HepG2 (cell line): ENCODE results near the gene FSIP1. TPM values are rescaled to one million over a fixed set of nuclear protein-coding genes. Genes with fewer than 3 reads are reported as not detected.

Source experiments
- ARHGAP35 ChIP-seq: sonication (generic); formaldehyde crosslinking; IDR thresholded peaks from 2 replicates; pipeline ENCODE4 v1.9.0; 2022; ENCODE audit warnings: mild to moderate bottlenecking, inconsistent platforms, moderate library complexity, missing genetic modification reagents, borderline replicate concordance
- ATRX ChIP-seq: sonication (generic); formaldehyde crosslinking; IDR thresholded peaks from 2 replicates; pipeline ENCODE4 v1.4.0; 2020; ENCODE audit warnings: missing genetic modification reagents, borderline replicate concordance
- CSRNP1 ChIP-seq: sonication (generic); formaldehyde crosslinking; IDR thresholded peaks from 2 replicates; pipeline ENCODE4 v1.8.1; 2023; ENCODE audit warnings: mild to moderate bottlenecking, missing genetic modification reagents
- KAT7 ChIP-seq: IDR thresholded peaks from 2 replicates; pipeline ENCODE4 v1.6.1; 2018; ENCODE audit warnings: borderline replicate concordance, missing compliant biosample characterization
- KIAA2018 ChIP-seq: sonication (generic); formaldehyde crosslinking; IDR thresholded peaks from 2 replicates; pipeline ENCODE4 v1.5.0; 2020; ENCODE audit warnings: mild to moderate bottlenecking, missing genetic modification reagents, borderline replicate concordance
- PRDM15 ChIP-seq: sonication (generic); formaldehyde crosslinking; IDR thresholded peaks from 2 replicates; pipeline ENCODE4 v1.4.0; 2020; ENCODE audit warnings: missing genetic modification reagents
- SATB2 ChIP-seq: sonication (generic); formaldehyde crosslinking; IDR thresholded peaks from 2 replicates; pipeline ENCODE4 v1.5.0; 2020; ENCODE audit warnings: missing genetic modification reagents
- SMYD3 ChIP-seq: sonication (generic); formaldehyde crosslinking; IDR thresholded peaks from 2 replicates; pipeline ENCODE4 v1.8.1; 2023; ENCODE audit warnings: mild to moderate bottlenecking, missing genetic modification reagents
- SNRNP70 ChIP-seq: fragments of 200-400 bp; formaldehyde crosslinking; IDR thresholded peaks from 2 replicates; pipeline ENCODE4 v1.6.1; 2017; ENCODE audit warnings: mild to moderate bottlenecking, low read depth, low read length, moderate library complexity
- ZFYVE20 ChIP-seq: sonication (generic); formaldehyde crosslinking; IDR thresholded peaks from 2 replicates; pipeline ENCODE4 v1.8.0; 2023; ENCODE audit warnings: low read depth, mild to moderate bottlenecking, moderate library complexity, missing genetic modification reagents, borderline replicate concordance
- ZNF225 ChIP-seq: sonication (generic); formaldehyde crosslinking; IDR thresholded peaks from 2 replicates; pipeline ENCODE4 v1.4.0; 2020; ENCODE audit warnings: mild to moderate bottlenecking, missing genetic modification reagents
- ZNF367 ChIP-seq: sonication (generic); formaldehyde crosslinking; IDR thresholded peaks from 2 replicates; pipeline ENCODE4 v1.4.0; 2020; ENCODE audit warnings: missing genetic modification reagents, borderline replicate concordance
- ZNF496 ChIP-seq: sonication (generic); formaldehyde crosslinking; IDR thresholded peaks from 2 replicates; pipeline ENCODE4 v1.8.1; 2023; ENCODE audit warnings: mild to moderate bottlenecking, moderate library complexity, missing genetic modification reagents; ENCODE audit not compliant: insufficient replicate concordance
- ZSCAN29 ChIP-seq: sonication (generic); formaldehyde crosslinking; conservative IDR thresholded peaks from 2 replicates; pipeline ENCODE4 v1.4.0; 2020; ENCODE audit warnings: mild to moderate bottlenecking, missing genetic modification reagents
- ZSCAN9 ChIP-seq: IDR thresholded peaks from 2 replicates; pipeline ENCODE4 v1.6.1; 2016; ENCODE audit warnings: borderline replicate concordance
- polyA plus RNA-seq, 8 experiments: library from polyadenylated mRNA; depleted of rRNA in 3 of 8; stranded (reverse) in 7 of 8; unstranded in 1 of 8; fragments of >200 nt; fragmentation: Illumina TruSeq in 4 of 8; extraction: Trizol in 4 of 8; gene quantifications; 2 replicates each; pipeline versions ENCODE4 v1.2.1 to v1.2.3, GENCODE V29; 2011 to 2016; ENCODE audit warnings: low read depth in 4 of 8, missing spikeins in 1 of 8, mixed read lengths in 1 of 8; ENCODE audit not compliant: insufficient read depth in 1 of 8
- total RNA-seq, 5 experiments: library from RNA; depleted of rRNA; stranded (reverse); fragments of >200 nt; fragmentation: Illumina TruSeq; extraction: Trizol; gene quantifications; 2 replicates each; pipeline ENCODE4 v1.2.3, GENCODE V29; 2016; ENCODE audit warnings: low read depth in 1 of 5

The FSIP1 gene
- total and polyA plus RNA-seq, 2 of the 13 experiments (the other 11 are each of a cell fraction or from before 2014, with no cell fraction given) = 0.18 TPM; not detected in 1

GRCh38 chr15:39624806-39625205, 157.8 kb downstream of the FSIP1 start (continued):
- TF ChIP-seq PRDM15 (CRISPR knock-in tag) (no peak), ZFYVE20 (CRISPR knock-in tag) (no peak), ZNF225 (CRISPR knock-in tag) (no peak), CSRNP1 (no peak), ZNF367 (CRISPR knock-in tag) (no peak), SNRNP70 (no peak), ZNF496 (CRISPR knock-in tag) (no peak), ZSCAN29 (no peak), KAT7 (CRISPR knock-in tag) (no peak), KIAA2018 (CRISPR knock-in tag) (no peak), SATB2 (CRISPR knock-in tag) (no peak), ARHGAP35 (no peak), ZSCAN9 (CRISPR knock-in tag) (no peak), ATRX (CRISPR knock-in tag) (no peak), SMYD3 (CRISPR knock-in tag) (no peak)
